Measurements from ENCODE around the gene IRF4. TPM values are rescaled to one million over a fixed set of nuclear protein-coding genes. Genes with fewer than 3 reads are reported as not detected.

IRF4 gene
- total RNA-seq, 4 donors from 2014 or later, result 0.26 to 0.56 (median 0.31) TPM; not detected in 1

- Histone ChIP-seq H3K4me3 (no peak overlapping the region), H3K9me3 (no peaks in the 10 kb centered on the region), H3K4me1 (no peaks in the 10 kb centered on the region), H3K27me3 (peaks cover 0 to 13% (median 13%) of the 10 kb centered on the region in 3 donors), H3K36me3 (no peaks in the 10 kb centered on the region), H3K27ac (no peak overlapping the region)
- TF ChIP-seq, protein P1, sequence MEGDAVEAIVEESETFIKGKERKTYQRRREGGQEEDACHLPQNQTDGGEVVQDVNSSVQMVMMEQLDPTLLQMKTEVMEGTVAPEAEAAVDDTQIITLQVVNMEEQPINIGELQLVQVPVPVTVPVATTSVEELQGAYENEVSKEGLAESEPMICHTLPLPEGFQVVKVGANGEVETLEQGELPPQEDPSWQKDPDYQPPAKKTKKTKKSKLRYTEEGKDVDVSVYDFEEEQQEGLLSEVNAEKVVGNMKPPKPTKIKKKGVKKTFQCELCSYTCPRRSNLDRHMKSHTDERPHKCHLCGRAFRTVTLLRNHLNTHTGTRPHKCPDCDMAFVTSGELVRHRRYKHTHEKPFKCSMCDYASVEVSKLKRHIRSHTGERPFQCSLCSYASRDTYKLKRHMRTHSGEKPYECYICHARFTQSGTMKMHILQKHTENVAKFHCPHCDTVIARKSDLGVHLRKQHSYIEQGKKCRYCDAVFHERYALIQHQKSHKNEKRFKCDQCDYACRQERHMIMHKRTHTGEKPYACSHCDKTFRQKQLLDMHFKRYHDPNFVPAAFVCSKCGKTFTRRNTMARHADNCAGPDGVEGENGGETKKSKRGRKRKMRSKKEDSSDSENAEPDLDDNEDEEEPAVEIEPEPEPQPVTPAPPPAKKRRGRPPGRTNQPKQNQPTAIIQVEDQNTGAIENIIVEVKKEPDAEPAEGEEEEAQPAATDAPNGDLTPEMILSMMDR (IDR thresholded peaks at IDR 0.05 in 4 of 5, conservative IDR thresholded peaks at IDR 0.05 in 1 of 5), result no peak
- TF ChIP-seq POLR2A (IDR thresholded peaks at IDR 0.05), result no peak
- ATAC-seq (no peak), DNase-seq (no peak)
- intact Hi-C loops (cut with DNase I; ENCODE audit: low total_unique reads), result no loop called here
- in situ Hi-C loops (cut with MboI; ENCODE audit: low sequenced_read_pairs in 4 of 4), result no loop called here
These were observed 29.2 kb upstream of the IRF4 start for GRCh38 chr6:362231-362923.

DNA sequence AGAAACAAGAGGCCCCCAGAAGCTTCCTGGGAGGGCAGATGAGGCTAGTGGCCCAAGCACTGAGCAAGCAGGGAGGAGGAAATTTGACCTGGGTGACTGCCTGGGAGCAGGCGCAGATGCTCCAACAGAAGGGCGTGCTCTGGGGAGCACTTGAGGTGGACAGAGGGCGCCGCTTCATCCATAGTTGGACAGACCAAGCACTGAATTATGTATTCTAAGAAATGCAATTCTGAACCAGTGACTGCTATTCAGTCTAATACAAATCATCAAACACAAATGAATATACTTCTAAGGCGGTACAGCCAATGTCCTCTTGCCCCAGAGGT lies 28.7 kb upstream of the IRF4 start:
- Histone ChIP-seq H3K36me3 (no peaks in the 10 kb centered on the region), H3K9me3 (no peaks in the 10 kb centered on the region), H3K27me3 (peaks cover 0 to 18% (median 16%) of the 10 kb centered on the region in 3 donors), H3K27ac (no peak overlapping the region), H3K4me3 (no peak overlapping the region), H3K4me1 (no peaks in the 10 kb centered on the region)
- intact Hi-C loops (cut with DNase I; ENCODE audit: low total_unique reads) (no loop called here), in situ Hi-C loops (cut with MboI; ENCODE audit: low sequenced_read_pairs in 4 of 4) (no loop called here)
- TF ChIP-seq POLR2A (IDR thresholded peaks at IDR 0.05), result no peak
- TF ChIP-seq, protein P1 (IDR thresholded peaks at IDR 0.05 in 4 of 5, conservative IDR thresholded peaks at IDR 0.05 in 1 of 5), result no peak
- ATAC-seq (no peak), DNase-seq (no peak)

GRCh38 chr6:363291-363690 lies 28.3 kb upstream of the IRF4 start:
- in situ Hi-C loops (cut with MboI; ENCODE audit: low sequenced_read_pairs in 4 of 4), result no loop called here
- intact Hi-C loops (cut with DNase I; ENCODE audit: low total_unique reads), result no loop called here

DNA sequence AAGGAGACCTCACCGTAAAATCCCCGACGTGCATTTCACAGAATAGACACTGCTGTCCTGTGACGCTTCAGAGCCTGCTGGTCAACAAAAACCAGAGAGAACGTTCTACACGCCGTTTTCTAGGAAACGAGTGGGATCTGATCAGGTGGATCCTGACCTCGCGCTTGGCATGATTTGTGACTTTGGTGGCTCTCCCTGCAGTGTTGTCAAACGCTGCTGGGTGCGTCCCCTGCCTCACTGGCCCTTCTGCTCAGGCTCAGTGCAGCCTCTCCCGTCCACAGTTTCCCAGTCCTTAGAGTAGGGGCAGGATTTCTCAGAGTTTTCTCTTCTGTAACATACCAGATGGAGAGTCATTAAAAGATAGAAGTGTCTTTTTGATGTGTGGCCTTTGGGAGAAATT lies 27.6 kb upstream of the IRF4 start:
- ATAC-seq, result no peak
- in situ Hi-C loops (cut with MboI; ENCODE audit: low sequenced_read_pairs in 4 of 4), result no loop called here
- intact Hi-C loops (cut with DNase I; ENCODE audit: low total_unique reads), result no loop called here
- DNase-seq, result no peak
- Histone ChIP-seq H3K4me3 (no peak overlapping the region), H3K27ac (no peak overlapping the region), H3K27me3 (peaks cover 0 to 28% (median 23%) of the 10 kb centered on the region in 3 donors), H3K4me1 (no peaks in the 10 kb centered on the region), H3K36me3 (no peaks in the 10 kb centered on the region), H3K9me3 (no peaks in the 10 kb centered on the region)
- TF ChIP-seq, protein P1 (IDR thresholded peaks at IDR 0.05 in 4 of 5, conservative IDR thresholded peaks at IDR 0.05 in 1 of 5), result no peak
- no peak for TF ChIP-seq POLR2A (IDR thresholded peaks at IDR 0.05)

More at GRCh38 chr6:363291-363690, 28.3 kb upstream of the IRF4 start:
- ATAC-seq, result no peak
- Histone ChIP-seq H3K9me3 (no peaks in the 10 kb centered on the region), H3K4me3 (no peak overlapping the region), H3K27ac (no peak overlapping the region), H3K36me3 (no peaks in the 10 kb centered on the region), H3K27me3 (peaks cover 0 to 22% (median 17%) of the 10 kb centered on the region in 3 donors), H3K4me1 (no peaks in the 10 kb centered on the region)
- no peak for TF ChIP-seq POLR2A (IDR thresholded peaks at IDR 0.05)
- TF ChIP-seq, protein P1 (IDR thresholded peaks at IDR 0.05 in 4 of 5, conservative IDR thresholded peaks at IDR 0.05 in 1 of 5), result no peak
- no peak for DNase-seq

Measured in gastrocnemius medialis (tissue), 4 donors.